ENCODE results near the gene ARFRP1. TPM values are rescaled to one million over a fixed set of nuclear protein-coding genes. Genes with fewer than 3 reads are reported as not detected.

ARFRP1 gene
- total RNA-seq, 6 experiments from 2014 or later: 16.0 to 22.2 (median 20.2) TPM

DNA sequence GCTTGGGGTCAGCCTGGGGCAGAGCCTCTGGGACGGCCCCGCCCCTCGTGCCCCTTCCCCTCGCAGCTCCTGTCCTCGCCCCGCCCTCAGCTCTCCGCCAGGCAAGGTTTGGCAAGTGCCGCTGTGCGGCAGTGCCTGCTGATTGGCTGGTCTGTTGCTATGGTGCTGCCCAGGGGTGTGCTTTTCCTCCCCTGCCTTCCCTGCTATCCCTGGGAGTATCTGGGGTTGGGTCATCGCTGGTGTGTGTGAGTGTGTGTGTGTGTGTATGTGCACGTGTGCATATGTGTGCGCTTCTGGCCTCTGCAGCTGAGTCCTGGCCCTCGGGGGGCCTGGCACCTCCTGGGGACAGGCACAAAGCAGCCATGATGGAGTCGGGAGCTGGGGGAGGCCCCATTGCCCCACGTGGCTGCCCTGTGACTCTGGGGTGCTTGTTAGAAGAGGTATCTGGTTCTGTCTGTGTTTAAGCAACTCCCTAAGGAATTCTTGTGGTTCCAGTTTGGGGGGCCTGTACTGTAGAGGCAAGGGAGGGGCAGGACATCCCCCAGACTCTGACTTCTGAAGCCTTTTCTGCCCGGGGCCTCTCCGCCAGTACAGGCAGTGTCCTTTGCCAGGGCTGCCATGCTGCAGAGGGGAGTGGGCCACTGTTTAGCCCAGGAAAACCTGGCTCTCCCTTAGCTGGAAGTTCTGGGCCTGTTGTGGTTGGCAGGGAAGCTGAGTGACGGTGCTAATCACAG is 42.7 kb downstream of the ARFRP1 start:
- WGBS (ENCODE audit: insufficient coverage, low coverage, low lambda C conversion rate, missing lambda C conversion rate): 43% methylated on average over 1 of the region's 18 CpGs
- no peaks in the 10 kb centered on the region for H3K4me1 ChIP-seq
- ATAC-seq: peak in 1 of 4 donors; percentile 16
- intact Hi-C loops (cut with DNase I): no loop called here
- no peak overlapping the region for H3K27ac ChIP-seq
- TF ChIP-seq POLR2A (IDR thresholded peaks at IDR 0.05): no peak
- TF ChIP-seq, protein P1, sequence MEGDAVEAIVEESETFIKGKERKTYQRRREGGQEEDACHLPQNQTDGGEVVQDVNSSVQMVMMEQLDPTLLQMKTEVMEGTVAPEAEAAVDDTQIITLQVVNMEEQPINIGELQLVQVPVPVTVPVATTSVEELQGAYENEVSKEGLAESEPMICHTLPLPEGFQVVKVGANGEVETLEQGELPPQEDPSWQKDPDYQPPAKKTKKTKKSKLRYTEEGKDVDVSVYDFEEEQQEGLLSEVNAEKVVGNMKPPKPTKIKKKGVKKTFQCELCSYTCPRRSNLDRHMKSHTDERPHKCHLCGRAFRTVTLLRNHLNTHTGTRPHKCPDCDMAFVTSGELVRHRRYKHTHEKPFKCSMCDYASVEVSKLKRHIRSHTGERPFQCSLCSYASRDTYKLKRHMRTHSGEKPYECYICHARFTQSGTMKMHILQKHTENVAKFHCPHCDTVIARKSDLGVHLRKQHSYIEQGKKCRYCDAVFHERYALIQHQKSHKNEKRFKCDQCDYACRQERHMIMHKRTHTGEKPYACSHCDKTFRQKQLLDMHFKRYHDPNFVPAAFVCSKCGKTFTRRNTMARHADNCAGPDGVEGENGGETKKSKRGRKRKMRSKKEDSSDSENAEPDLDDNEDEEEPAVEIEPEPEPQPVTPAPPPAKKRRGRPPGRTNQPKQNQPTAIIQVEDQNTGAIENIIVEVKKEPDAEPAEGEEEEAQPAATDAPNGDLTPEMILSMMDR (IDR thresholded peaks at IDR 0.05): no peak
- no peaks in the 10 kb centered on the region for H3K27me3 ChIP-seq
- H3K9me3 ChIP-seq: no peaks in the 10 kb centered on the region
- peaks cover 0 to 20% (median 4%) of the 10 kb centered on the region in 4 donors for H3K36me3 ChIP-seq
- no peak overlapping the region for H3K4me3 ChIP-seq
- no peak for DNase-seq

GRCh38 chr20:63664143-63664851 is 43.5 kb downstream of the ARFRP1 start:
- intact Hi-C loops (cut with DNase I): no loop called here
- Histone ChIP-seq H3K27me3 (no peaks in the 10 kb centered on the region), H3K4me3 (no peak overlapping the region), H3K4me1 (peaks cover 0 to 4% (median 1%) of the 10 kb centered on the region in 4 donors), H3K36me3 (peaks cover 0 to 20% (median 4%) of the 10 kb centered on the region in 4 donors), H3K9me3 (no peaks in the 10 kb centered on the region), H3K27ac (no peak overlapping the region)
- WGBS (ENCODE audit: insufficient coverage, low coverage, low lambda C conversion rate, missing lambda C conversion rate): no CpG with 5 or more reads among the region's 22 CpGs
- DNase-seq: no peak
- no peak for ATAC-seq
- TF ChIP-seq, protein P1 (IDR thresholded peaks at IDR 0.05): no peak
- TF ChIP-seq POLR2A (IDR thresholded peaks at IDR 0.05): no peak

DNA sequence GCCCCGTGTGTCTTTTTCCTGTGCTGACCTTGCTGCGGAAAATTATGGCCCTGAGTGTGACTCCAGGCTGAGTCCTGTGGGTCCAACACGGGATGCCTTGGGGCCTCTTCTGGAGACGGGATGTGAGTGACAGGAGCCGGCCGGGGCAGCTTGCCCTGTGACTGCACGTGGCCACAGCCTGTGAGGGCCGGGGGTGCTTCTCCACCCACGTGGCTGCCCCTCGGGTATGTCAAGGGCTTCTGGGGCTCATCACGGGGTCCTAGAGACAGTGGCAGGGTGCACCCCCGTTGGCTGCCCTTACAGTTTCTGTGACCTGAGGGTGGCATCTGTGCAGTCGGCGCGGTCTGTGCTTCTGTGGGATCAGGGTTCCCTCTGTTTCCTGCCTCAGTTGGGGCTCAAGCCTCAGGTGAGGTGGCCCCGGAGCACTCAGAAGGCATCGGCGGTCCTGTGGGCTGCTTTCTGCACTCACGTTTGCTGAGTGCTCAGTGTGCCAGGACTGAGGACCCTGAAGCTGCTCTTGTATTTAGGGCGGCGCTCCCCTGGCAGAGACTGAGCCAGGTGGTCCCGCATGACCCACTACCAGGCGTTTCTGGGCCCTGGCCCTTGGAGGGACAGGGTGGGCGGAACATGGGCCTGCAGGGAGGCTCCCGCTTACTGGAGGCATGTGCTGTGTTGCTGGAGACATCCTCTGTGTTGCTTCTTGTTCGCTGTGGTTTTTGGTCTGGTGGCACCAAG is 44.3 kb downstream of the ARFRP1 start:
- intact Hi-C loops (cut with DNase I): no loop called here
- Histone ChIP-seq H3K4me1 (peaks cover 0 to 10% (median 3%) of the 10 kb centered on the region in 4 donors), H3K27ac (no peak overlapping the region), H3K4me3 (no peak overlapping the region), H3K27me3 (no peaks in the 10 kb centered on the region), H3K36me3 (peaks cover 0 to 20% (median 4%) of the 10 kb centered on the region in 4 donors), H3K9me3 (no peaks in the 10 kb centered on the region)
- DNase-seq: no peak
- 100% methylated on average over 2 of the region's 26 CpGs for WGBS (ENCODE audit: insufficient coverage, low coverage, low lambda C conversion rate, missing lambda C conversion rate)
- TF ChIP-seq POLR2A (IDR thresholded peaks at IDR 0.05): no peak
- TF ChIP-seq, protein P1 (IDR thresholded peaks at IDR 0.05): no peak
- no peak for ATAC-seq

DNA sequence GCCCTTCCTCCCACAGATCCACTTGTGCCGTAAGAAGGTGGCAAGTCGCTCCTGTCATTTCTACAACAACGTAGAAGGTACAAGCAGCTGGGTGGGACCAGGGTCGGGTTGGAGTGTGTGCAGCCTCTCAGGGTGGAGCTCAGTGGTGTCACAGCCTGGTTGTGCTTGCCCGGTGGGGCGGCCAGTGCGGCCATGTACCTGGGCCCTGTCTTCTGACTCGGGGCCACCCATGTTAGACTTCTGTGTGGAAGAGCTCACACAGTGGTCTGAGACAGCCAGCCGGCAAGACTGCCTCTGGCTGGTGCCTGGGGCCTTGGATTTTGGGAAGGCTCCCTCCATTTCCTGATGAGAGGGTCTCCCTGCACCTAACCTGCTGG is 45.0 kb downstream of the ARFRP1 start:
- Histone ChIP-seq H3K27me3 (no peaks in the 10 kb centered on the region), H3K4me1 (peaks cover 0 to 13% (median 3%) of the 10 kb centered on the region in 4 donors), H3K4me3 (no peak overlapping the region), H3K36me3 (peaks cover 0 to 20% (median 4%) of the 10 kb centered on the region in 4 donors), H3K27ac (no peak overlapping the region), H3K9me3 (no peaks in the 10 kb centered on the region)
- intact Hi-C loops (cut with DNase I): no loop called here
- no peak for TF ChIP-seq POLR2A (IDR thresholded peaks at IDR 0.05)
- TF ChIP-seq, protein P1 (IDR thresholded peaks at IDR 0.05): no peak
- ATAC-seq (no peak), DNase-seq (no peak)
- WGBS (ENCODE audit: insufficient coverage, low coverage, low lambda C conversion rate, missing lambda C conversion rate): no CpG with 5 or more reads among the region's 9 CpGs

Measured in right lobe of liver (tissue), 6 donors.